Neural cell (in vitro differentiated cells): ENCODE results near the gene MINK1. TPM values are rescaled to one million over a fixed set of nuclear protein-coding genes. Genes with fewer than 3 reads are reported as not detected.

Experiments used
- H2AFZ ChIP-seq: fragments of 200-600, 300-800 bp; sonication (generic), shearing (Covaris generic); 2 replicates; pipeline ENCODE4 v1.6.0; 2014; ENCODE audit warnings: low read depth, mild to moderate bottlenecking, antibody characterized with exemption, low read length, moderate library complexity
- H3F3A ChIP-seq: fragments of 200-600 bp; shearing (Covaris generic); 2 replicates; pipeline ENCODE4 v1.6.1; 2016; ENCODE audit warnings: mild to moderate bottlenecking, moderate library complexity, mixed read lengths, antibody characterized with exemption, low read length; ENCODE audit not compliant: insufficient read depth, poor library complexity, severe bottlenecking
- H3K27ac ChIP-seq: fragments of 200-600, 300-800 bp; sonication (generic), shearing (Covaris generic); 2 replicates; pipeline ENCODE4 v1.5.1; 2014; ENCODE audit warnings: mild to moderate bottlenecking, low read length, moderate library complexity
- H3K27me3 ChIP-seq: fragments of 300-800, 200-600 bp; sonication (generic), shearing (Covaris generic); 2 replicates; pipeline ENCODE4 v1.6.0; 2014; ENCODE audit warnings: mild to moderate bottlenecking, low read depth, low read length, moderate library complexity; ENCODE audit not compliant: insufficient read depth
- H3K36me3 ChIP-seq: fragments of 300-800, 200-600 bp; sonication (generic), shearing (Covaris generic); 2 replicates; pipeline ENCODE4 v1.5.1; 2014; ENCODE audit warnings: mild to moderate bottlenecking, antibody characterized with exemption, low read length, moderate library complexity; ENCODE audit not compliant: insufficient read depth
- H3K4me2 ChIP-seq: fragments of 300-800, 200-600 bp; sonication (generic), shearing (Covaris generic); 2 replicates; pipeline ENCODE4 v1.6.0; 2014; ENCODE audit warnings: mild to moderate bottlenecking, low read length
- H3K4me3 ChIP-seq: fragments of 300-800, 200-600 bp; sonication (generic), shearing (Covaris generic); 2 replicates; pipeline ENCODE4 v1.5.1; 2014; ENCODE audit warnings: mild to moderate bottlenecking, low read length, moderate library complexity
- H3K79me2 ChIP-seq: fragments of 200-600 bp; shearing (Covaris generic); replicated peaks from 2 replicates; pipeline ENCODE4 v1.6.0; 2014; ENCODE audit warnings: mild to moderate bottlenecking, low read length, moderate library complexity; ENCODE audit not compliant: insufficient read depth
- H3K9ac ChIP-seq: fragments of 300-800, 200-600 bp; sonication (generic), shearing (Covaris generic); 2 replicates; pipeline ENCODE4 v1.6.1; 2016; ENCODE audit warnings: mild to moderate bottlenecking, low read length, mixed read lengths
- H3K9me2 ChIP-seq: fragments of 200-600 bp; shearing (Covaris generic); 2 replicates; pipeline ENCODE4 v1.6.1; 2016; ENCODE audit warnings: mild to moderate bottlenecking, low read length, mixed read lengths; ENCODE audit not compliant: insufficient read depth
- H3K9me3 ChIP-seq: fragments of 200-600, 300-800 bp; sonication (generic), shearing (Covaris generic); 2 replicates; pipeline ENCODE4 v1.6.1; 2016; ENCODE audit warnings: mild to moderate bottlenecking, mixed run types, low read length, moderate library complexity, mixed read lengths
- H4K20me1 ChIP-seq: fragments of 200-600 bp; shearing (Covaris generic); 2 replicates; pipeline ENCODE4 v1.6.1; 2016; ENCODE audit warnings: mild to moderate bottlenecking, mixed run types; ENCODE audit not compliant: insufficient read depth
- EP300 ChIP-seq: fragments of 450-650 bp; conservative IDR thresholded peaks from 2 replicates; pipeline ENCODE4 v1.6.1; 2014; ENCODE audit warnings: antibody characterized with exemption, mild to moderate bottlenecking, moderate library complexity; ENCODE audit not compliant: poor library complexity, severe bottlenecking
- EZH2 ChIP-seq: fragments of 200-600, 300-800 bp; shearing (Covaris generic), sonication (generic); IDR thresholded peaks from 2 replicates; pipeline ENCODE4 v1.6.1; 2014; ENCODE audit warnings: antibody characterized with exemption, low read length, borderline replicate concordance, mild to moderate bottlenecking; ENCODE audit not compliant: insufficient read depth, poor library complexity, severe bottlenecking
- MXI1 ChIP-seq: fragments of 450-650 bp; conservative IDR thresholded peaks from 2 replicates; pipeline ENCODE4 v1.6.1; 2014; ENCODE audit warnings: antibody characterized with exemption, mild to moderate bottlenecking; ENCODE audit not compliant: poor library complexity, severe bottlenecking
- POLR2AphosphoS5 ChIP-seq: IDR thresholded peaks from 2 replicates; pipeline ENCODE4 v1.6.1; 2012
- RAD21 ChIP-seq: fragments of 450-650 bp; conservative IDR thresholded peaks from 2 replicates; pipeline ENCODE4 v1.6.1; 2014; ENCODE audit warnings: antibody characterized with exemption, mild to moderate bottlenecking, moderate library complexity
- SMC3 ChIP-seq: fragments of 450-650 bp; conservative IDR thresholded peaks from 2 replicates; pipeline ENCODE4 v1.6.1; 2014; ENCODE audit warnings: antibody characterized with exemption, mild to moderate bottlenecking, moderate library complexity; ENCODE audit not compliant: poor library complexity
- TAF1 ChIP-seq: IDR thresholded peaks from 2 replicates; pipeline ENCODE4 v1.6.1; 2012; ENCODE audit warnings: low read depth
- polyA plus RNA-seq: library from polyadenylated mRNA; depleted of rRNA; stranded (reverse); fragments of >200 nt; gene quantifications from 2 replicates; pipeline ENCODE4 v1.2.3, GENCODE V29; 2014
- TF ChIP-seq, protein P1 (sequence below): IDR thresholded peaks from 2 replicates; pipeline ENCODE4 v1.6.1; 2012; ENCODE audit warnings: borderline replicate concordance
- TF ChIP-seq, protein P2 (sequence below): fragments of 450-650 bp; IDR thresholded peaks from 2 replicates; pipeline ENCODE4 v1.5.1; 2014; ENCODE audit warnings: antibody characterized with exemption, mild to moderate bottlenecking, moderate library complexity; ENCODE audit not compliant: poor library complexity, severe bottlenecking

The MINK1 gene
- polyA plus RNA-seq, 1 donor from 2014 or later: 38.1 TPM

DNA sequence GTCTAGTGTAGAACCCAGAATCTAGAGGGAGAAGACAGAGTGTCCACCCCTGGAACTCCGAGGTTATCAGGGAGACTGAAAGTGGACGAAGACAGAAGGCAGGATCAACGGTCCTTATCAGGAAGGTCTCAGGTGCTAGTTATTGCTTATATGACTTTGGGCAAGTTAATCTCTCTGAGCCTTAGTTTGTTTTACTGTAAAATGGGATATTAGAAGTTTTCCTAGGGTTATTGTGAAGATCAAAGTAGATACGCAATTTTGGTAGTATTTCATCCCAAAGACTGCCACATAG lies 108.1 kb downstream of the MINK1 start:
- H3K9me3 ChIP-seq: no peaks in the 10 kb centered on the region
- H2AFZ ChIP-seq: no peak overlapping the region
- peak overlapping the region; percentile 83 for H3K4me3 ChIP-seq
- H3K9me2 ChIP-seq: no peaks in the 10 kb centered on the region
- peak overlapping the region; percentile 97 for H3K27ac ChIP-seq
- TF ChIP-seq, protein P1, sequence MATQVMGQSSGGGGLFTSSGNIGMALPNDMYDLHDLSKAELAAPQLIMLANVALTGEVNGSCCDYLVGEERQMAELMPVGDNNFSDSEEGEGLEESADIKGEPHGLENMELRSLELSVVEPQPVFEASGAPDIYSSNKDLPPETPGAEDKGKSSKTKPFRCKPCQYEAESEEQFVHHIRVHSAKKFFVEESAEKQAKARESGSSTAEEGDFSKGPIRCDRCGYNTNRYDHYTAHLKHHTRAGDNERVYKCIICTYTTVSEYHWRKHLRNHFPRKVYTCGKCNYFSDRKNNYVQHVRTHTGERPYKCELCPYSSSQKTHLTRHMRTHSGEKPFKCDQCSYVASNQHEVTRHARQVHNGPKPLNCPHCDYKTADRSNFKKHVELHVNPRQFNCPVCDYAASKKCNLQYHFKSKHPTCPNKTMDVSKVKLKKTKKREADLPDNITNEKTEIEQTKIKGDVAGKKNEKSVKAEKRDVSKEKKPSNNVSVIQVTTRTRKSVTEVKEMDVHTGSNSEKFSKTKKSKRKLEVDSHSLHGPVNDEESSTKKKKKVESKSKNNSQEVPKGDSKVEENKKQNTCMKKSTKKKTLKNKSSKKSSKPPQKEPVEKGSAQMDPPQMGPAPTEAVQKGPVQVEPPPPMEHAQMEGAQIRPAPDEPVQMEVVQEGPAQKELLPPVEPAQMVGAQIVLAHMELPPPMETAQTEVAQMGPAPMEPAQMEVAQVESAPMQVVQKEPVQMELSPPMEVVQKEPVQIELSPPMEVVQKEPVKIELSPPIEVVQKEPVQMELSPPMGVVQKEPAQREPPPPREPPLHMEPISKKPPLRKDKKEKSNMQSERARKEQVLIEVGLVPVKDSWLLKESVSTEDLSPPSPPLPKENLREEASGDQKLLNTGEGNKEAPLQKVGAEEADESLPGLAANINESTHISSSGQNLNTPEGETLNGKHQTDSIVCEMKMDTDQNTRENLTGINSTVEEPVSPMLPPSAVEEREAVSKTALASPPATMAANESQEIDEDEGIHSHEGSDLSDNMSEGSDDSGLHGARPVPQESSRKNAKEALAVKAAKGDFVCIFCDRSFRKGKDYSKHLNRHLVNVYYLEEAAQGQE: no peak
- TF ChIP-seq EP300: no peak
- TF ChIP-seq EZH2: no peak
- TF ChIP-seq MXI1: no peak
- no peak for TF ChIP-seq RAD21
- TF ChIP-seq TAF1: no peak
- no peak for TF ChIP-seq POLR2AphosphoS5
- no peak for TF ChIP-seq SMC3
- TF ChIP-seq, protein P2, sequence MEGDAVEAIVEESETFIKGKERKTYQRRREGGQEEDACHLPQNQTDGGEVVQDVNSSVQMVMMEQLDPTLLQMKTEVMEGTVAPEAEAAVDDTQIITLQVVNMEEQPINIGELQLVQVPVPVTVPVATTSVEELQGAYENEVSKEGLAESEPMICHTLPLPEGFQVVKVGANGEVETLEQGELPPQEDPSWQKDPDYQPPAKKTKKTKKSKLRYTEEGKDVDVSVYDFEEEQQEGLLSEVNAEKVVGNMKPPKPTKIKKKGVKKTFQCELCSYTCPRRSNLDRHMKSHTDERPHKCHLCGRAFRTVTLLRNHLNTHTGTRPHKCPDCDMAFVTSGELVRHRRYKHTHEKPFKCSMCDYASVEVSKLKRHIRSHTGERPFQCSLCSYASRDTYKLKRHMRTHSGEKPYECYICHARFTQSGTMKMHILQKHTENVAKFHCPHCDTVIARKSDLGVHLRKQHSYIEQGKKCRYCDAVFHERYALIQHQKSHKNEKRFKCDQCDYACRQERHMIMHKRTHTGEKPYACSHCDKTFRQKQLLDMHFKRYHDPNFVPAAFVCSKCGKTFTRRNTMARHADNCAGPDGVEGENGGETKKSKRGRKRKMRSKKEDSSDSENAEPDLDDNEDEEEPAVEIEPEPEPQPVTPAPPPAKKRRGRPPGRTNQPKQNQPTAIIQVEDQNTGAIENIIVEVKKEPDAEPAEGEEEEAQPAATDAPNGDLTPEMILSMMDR: no peak
- H3F3A ChIP-seq: no peaks in the 10 kb centered on the region
- H4K20me1 ChIP-seq: no peaks in the 10 kb centered on the region
- H3K4me2 ChIP-seq: peak overlapping the region; percentile 86
- H3K36me3 ChIP-seq: no peaks in the 10 kb centered on the region
- H3K79me2 ChIP-seq: peaks cover 23% of the 10 kb centered on the region
- H3K27me3 ChIP-seq: no peaks in the 10 kb centered on the region
- H3K9ac ChIP-seq: peak overlapping the region; percentile 92

DNA sequence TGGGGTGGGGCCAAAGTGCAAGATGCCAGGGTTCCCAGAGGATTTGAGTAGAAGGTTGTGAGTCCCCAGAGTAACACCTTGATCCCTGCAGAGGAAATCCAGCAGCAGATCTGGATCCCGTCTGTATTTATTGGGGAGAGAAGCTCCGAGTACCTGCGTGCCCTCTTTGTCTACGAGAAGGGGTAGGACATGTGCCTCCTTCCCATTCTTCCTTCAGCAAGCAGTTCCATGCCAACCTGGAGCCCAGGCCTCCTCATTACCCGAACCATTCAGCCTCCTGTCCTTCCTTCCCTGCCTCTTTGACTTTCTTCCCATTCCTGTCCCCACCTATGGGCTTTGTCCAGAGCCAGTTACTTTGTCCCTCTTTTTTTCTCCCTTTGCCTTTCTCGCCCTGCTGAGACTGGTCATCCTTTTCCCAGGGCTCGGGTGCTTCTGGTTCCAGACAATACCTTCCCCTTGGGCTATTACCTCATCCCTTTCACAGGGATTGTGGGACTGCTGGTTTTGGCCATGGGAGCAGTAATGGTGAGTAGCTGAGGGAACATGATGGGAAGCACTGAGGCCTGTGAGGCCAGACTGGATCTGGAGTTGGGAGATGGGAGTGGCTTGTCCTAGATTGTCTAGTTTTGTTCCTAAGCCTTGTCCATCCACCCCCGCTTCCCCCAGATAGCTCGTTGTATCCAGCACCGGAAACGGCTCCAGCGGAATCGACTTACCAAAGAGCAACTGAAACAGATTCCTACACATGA lies 109.8 kb downstream of the MINK1 start:
- Histone ChIP-seq H3K27ac (no peak overlapping the region), H3K36me3 (no peaks in the 10 kb centered on the region), H3K9ac (no peak overlapping the region), H3K9me2 (no peaks in the 10 kb centered on the region), H4K20me1 (no peaks in the 10 kb centered on the region), H3K4me3 (no peak overlapping the region), H3K79me2 (peaks cover 25% of the 10 kb centered on the region), H3K27me3 (no peaks in the 10 kb centered on the region), H2AFZ (no peak overlapping the region), H3F3A (no peaks in the 10 kb centered on the region), H3K9me3 (no peaks in the 10 kb centered on the region), H3K4me2 (no peak overlapping the region)
- TF ChIP-seq EP300 (no peak), SMC3 (no peak), TAF1 (no peak), RAD21 (no peak), POLR2AphosphoS5 (no peak), MXI1 (no peak), EZH2 (no peak)
- TF ChIP-seq, protein P2: no peak
- TF ChIP-seq, protein P1: no peak
